RKO (cell line): ENCODE data around the gene RINL.
"Not testable (repeated sequence)": the region's sequence is repeated elsewhere in the genome, so short reads cannot be mapped to it uniquely, and the experiment has no call there.

Experiments used
- DNase-seq: peaks from one replicate; pipeline ENCODE4 v3.0.0-alpha.2; 2016; ENCODE audit warnings: low spot score

RINL gene

GRCh38 chr19:38834104-38834490 is 44.0 kb downstream of the RINL start:
- DNase-seq = no peak

GRCh38 chr19:38833092-38833425 is 45.0 kb downstream of the RINL start:
- DNase-seq = no peak

- peak; percentile 90 for DNase-seq
Observed at GRCh38 chr19:38831142-38831605, 46.9 kb downstream of the RINL start.

GRCh38 chr19:38830039-38830733 is 47.9 kb downstream of the RINL start:
- no peak for DNase-seq

- DNase-seq = not testable (repeated sequence)
Observed at GRCh38 chr19:38829203-38829602, 48.9 kb downstream of the RINL start.

- DNase-seq = no peak
Observed at GRCh38 chr19:38826856-38827551, 51.1 kb downstream of the RINL start.

- not testable (repeated sequence) for DNase-seq
Observed at GRCh38 chr19:38825936-38826335, 52.1 kb downstream of the RINL start.

- DNase-seq = not testable (repeated sequence)
Observed at GRCh38 chr19:38821230-38821825, 56.7 kb downstream of the RINL start.

GRCh38 chr19:38819231-38819920 is 58.7 kb downstream of the RINL start:
- no peak for DNase-seq
